Natural killer cell treated with Interleukin-12 subunit alpha and Interleukin-12 subunit beta and Interleukin-15 and Interleukin-18, amount 100 ng/mL, for 72 hours (primary cell): ENCODE data around the gene FHOD1. TPM values are rescaled to one million over a fixed set of nuclear protein-coding genes. Genes with fewer than 3 reads are reported as not detected.

ENCODE experiments used
- ATAC-seq, 2 donors: fragments of 150-1000 bp; cut with Tn5 transposase in 1 of 2; sonication (Bioruptor Pico), chemical (Tn5 transposase) in 1 of 2; 2 replicates each; pipeline ENCODE4 v1.10.0; 2021
- DNase-seq: peaks from one replicate; pipeline ENCODE4 v3.0.0; 2022; ENCODE audit warnings: low spot score
- H3K27ac Mint-ChIP-seq, 2 donors: 1 replicate in 1 of 2; 2 replicates in 1 of 2; pipeline ENCODE4 v1.8.0; 2022; ENCODE audit warnings: mixed read lengths in 2 of 2, mild to moderate bottlenecking in 1 of 2, moderate library complexity in 1 of 2
- H3K27me3 Mint-ChIP-seq, 2 donors: 1 replicate in 1 of 2; 2 replicates in 1 of 2; pipeline ENCODE4 v1.8.0; 2022; ENCODE audit warnings: mixed read lengths in 2 of 2
- H3K36me3 Mint-ChIP-seq: one replicate; pipeline ENCODE4 v1.8.0; 2022; ENCODE audit warnings: mixed read lengths
- H3K4me1 Mint-ChIP-seq, 2 donors: 1 replicate in 1 of 2; 2 replicates in 1 of 2; pipeline ENCODE4 v1.8.0; 2022; ENCODE audit warnings: low read depth in 2 of 2, mixed read lengths in 2 of 2, mild to moderate bottlenecking in 1 of 2
- H3K4me3 Mint-ChIP-seq: one replicate; pipeline ENCODE4 v1.8.0; 2022; ENCODE audit warnings: mixed read lengths
- H3K9me3 Mint-ChIP-seq: 2 replicates; pipeline ENCODE4 v1.8.0; 2022; ENCODE audit warnings: mixed read lengths
- total RNA-seq, 2 donors: library from RNA; stranded (reverse); gene quantifications; one replicate each; pipeline ENCODE4 v1.2.3, GENCODE V29; 2022

FHOD1 gene
- total RNA-seq, 2 donors from 2014 or later = 156 to 160 TPM

- Mint-ChIP-seq H3K9me3 (no peaks in the 10 kb centered on the region), H3K27ac (no peak overlapping the region), H3K36me3 (no peaks in the 10 kb centered on the region), H3K27me3 (no peaks in the 10 kb centered on the region), H3K4me1 (peaks cover 0 to 4% of the 10 kb centered on the region in 2 donors), H3K4me3 (no peak overlapping the region)
- ATAC-seq (no peak), DNase-seq (no peak)
Observed at GRCh38 chr16:67207249-67208091, 39.8 kb downstream of the FHOD1 start.

- DNase-seq (no peak), ATAC-seq (no peak)
- Mint-ChIP-seq H3K27ac (no peak overlapping the region), H3K27me3 (no peaks in the 10 kb centered on the region), H3K9me3 (no peaks in the 10 kb centered on the region), H3K4me3 (no peak overlapping the region), H3K4me1 (peaks cover 0 to 4% of the 10 kb centered on the region in 2 donors), H3K36me3 (no peaks in the 10 kb centered on the region)
Observed at GRCh38 chr16:67206838-67207248, 40.4 kb downstream of the FHOD1 start.

GRCh38 chr16:67206129-67206837 is 41.0 kb downstream of the FHOD1 start:
- H3K27ac Mint-ChIP-seq = no peak overlapping the region
- DNase-seq (no peak), ATAC-seq (no peak)
- H3K9me3 Mint-ChIP-seq = no peaks in the 10 kb centered on the region
- H3K4me3 Mint-ChIP-seq = no peak overlapping the region
- H3K27me3 Mint-ChIP-seq = no peaks in the 10 kb centered on the region
- peaks cover 0 to 4% of the 10 kb centered on the region in 2 donors for H3K4me1 Mint-ChIP-seq
- H3K36me3 Mint-ChIP-seq = no peaks in the 10 kb centered on the region

GRCh38 chr16:67204076-67204475 is 43.2 kb downstream of the FHOD1 start:
- Mint-ChIP-seq H3K4me1 (peaks cover 0 to 4% of the 10 kb centered on the region in 2 donors), H3K36me3 (no peaks in the 10 kb centered on the region), H3K4me3 (no peak overlapping the region), H3K9me3 (no peaks in the 10 kb centered on the region), H3K27me3 (no peaks in the 10 kb centered on the region), H3K27ac (no peak overlapping the region)
- ATAC-seq = no peak
- no peak for DNase-seq

GRCh38 chr16:67202956-67203493 is 44.3 kb downstream of the FHOD1 start:
- no peak overlapping the region for H3K4me3 Mint-ChIP-seq
- ATAC-seq (no peak), DNase-seq (no peak)
- H3K9me3 Mint-ChIP-seq = no peaks in the 10 kb centered on the region
- H3K4me1 Mint-ChIP-seq = peaks cover 0 to 4% of the 10 kb centered on the region in 2 donors
- no peak overlapping the region for H3K27ac Mint-ChIP-seq
- H3K27me3 Mint-ChIP-seq = no peaks in the 10 kb centered on the region
- no peaks in the 10 kb centered on the region for H3K36me3 Mint-ChIP-seq

- Mint-ChIP-seq H3K27ac (no peak overlapping the region), H3K36me3 (no peaks in the 10 kb centered on the region), H3K4me3 (no peak overlapping the region), H3K27me3 (no peaks in the 10 kb centered on the region), H3K9me3 (no peaks in the 10 kb centered on the region), H3K4me1 (peaks cover 0 to 4% of the 10 kb centered on the region in 2 donors)
- DNase-seq (no peak), ATAC-seq (no peak)
Observed at GRCh38 chr16:67202426-67202825, 44.9 kb downstream of the FHOD1 start.

DNA sequence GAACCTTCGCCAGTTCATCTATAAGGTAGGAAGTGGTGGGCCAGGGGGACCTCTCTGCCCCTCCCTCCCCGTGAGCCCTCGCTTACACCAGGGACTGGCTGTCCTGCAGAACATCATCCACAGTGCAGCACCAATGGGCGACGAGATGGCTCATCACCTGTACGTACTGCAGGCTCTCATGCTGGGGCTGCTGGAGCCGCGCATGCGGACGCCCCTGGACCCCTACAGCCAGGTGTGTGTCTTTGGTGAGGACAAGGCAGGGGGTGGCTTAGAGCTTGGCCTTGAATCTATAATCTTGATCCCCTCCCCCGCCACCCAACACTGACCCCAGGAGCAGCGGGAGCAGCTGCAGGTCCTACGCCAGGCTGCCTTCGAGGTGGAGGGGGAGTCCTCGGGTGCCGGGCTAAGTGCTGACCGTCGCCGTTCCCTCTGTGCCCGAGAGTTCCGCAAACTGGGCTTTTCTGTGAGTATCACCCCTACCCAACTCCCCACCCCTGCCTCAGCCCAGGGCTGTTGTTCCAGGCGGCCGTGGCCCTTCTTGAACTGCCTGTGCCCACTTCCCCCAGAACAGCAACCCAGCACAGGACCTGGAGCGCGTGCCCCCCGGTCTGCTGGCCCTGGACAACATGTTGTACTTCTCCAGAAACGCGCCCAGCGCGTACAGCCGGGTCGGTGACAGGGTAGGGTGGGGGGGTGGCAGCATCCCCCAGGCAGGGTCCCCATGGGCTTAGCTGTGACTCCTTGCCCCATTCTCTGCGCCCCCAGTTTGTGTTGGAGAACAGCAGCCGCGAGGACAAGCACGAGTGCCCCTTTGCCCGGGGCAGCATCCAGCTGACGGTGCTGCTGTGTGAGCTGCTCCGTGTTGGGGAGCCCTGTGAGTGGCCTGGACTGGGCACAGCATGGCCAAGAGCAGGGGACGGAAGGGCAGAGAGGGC is 45.6 kb downstream of the FHOD1 start:
- H3K4me1 Mint-ChIP-seq = peaks cover 5 to 8% of the 10 kb centered on the region in 2 donors
- DNase-seq = no peak
- no peak overlapping the region for H3K27ac Mint-ChIP-seq
- H3K27me3 Mint-ChIP-seq = no peaks in the 10 kb centered on the region
- H3K9me3 Mint-ChIP-seq = no peaks in the 10 kb centered on the region
- H3K36me3 Mint-ChIP-seq = peaks cover 4% of the 10 kb centered on the region
- no peak overlapping the region for H3K4me3 Mint-ChIP-seq
- ATAC-seq = no peak

DNA sequence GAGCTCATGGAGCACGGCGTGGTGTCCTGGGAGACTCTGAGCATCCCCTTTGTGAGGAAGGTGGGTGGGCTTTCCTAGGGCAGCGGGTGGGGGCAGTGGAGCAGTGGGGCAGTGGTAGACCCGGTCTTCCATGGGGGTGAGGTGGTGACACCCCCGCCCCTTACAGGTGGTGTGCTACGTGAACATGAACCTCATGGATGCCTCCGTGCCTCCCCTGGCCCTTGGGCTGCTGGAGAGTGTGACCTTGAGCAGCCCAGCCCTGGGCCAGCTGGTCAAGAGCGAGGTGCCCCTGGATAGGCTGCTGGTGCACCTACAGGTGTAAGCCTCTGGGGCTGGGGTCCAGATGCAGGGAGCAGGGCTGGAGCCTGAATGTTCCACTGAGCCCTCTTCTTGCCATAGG is 46.8 kb downstream of the FHOD1 start:
- Mint-ChIP-seq H3K9me3 (no peaks in the 10 kb centered on the region), H3K36me3 (peaks cover 16% of the 10 kb centered on the region), H3K27ac (no peak overlapping the region), H3K4me1 (peaks cover 15 to 17% of the 10 kb centered on the region in 2 donors), H3K27me3 (no peaks in the 10 kb centered on the region), H3K4me3 (no peak overlapping the region)
- DNase-seq = no peak
- ATAC-seq = peak in 1 of 2 donors; percentile 5

- Mint-ChIP-seq H3K36me3 (peaks cover 17% of the 10 kb centered on the region), H3K27me3 (no peaks in the 10 kb centered on the region), H3K27ac (no peak overlapping the region), H3K4me3 (no peak overlapping the region), H3K9me3 (no peaks in the 10 kb centered on the region), H3K4me1 (peaks cover 15 to 18% of the 10 kb centered on the region in 2 donors)
- no peak for ATAC-seq
- no peak for DNase-seq
Observed at GRCh38 chr16:67199808-67200198, 47.5 kb downstream of the FHOD1 start.

GRCh38 chr16:67199011-67199807 is 48.1 kb downstream of the FHOD1 start, which contains the start of gene ELMO3:
TSS of gene ELMO3 (plus strand) at chr16:67199131. CDS start at chr16:67199327, 196 bp downstream.
- ATAC-seq = no peak
- H3K27me3 Mint-ChIP-seq = no peaks in the 10 kb centered on the region
- DNase-seq = no peak
- H3K9me3 Mint-ChIP-seq = no peaks in the 10 kb centered on the region
- H3K4me1 Mint-ChIP-seq = peaks cover 15 to 18% of the 10 kb centered on the region in 2 donors
- no peak within 1 kb of the TSS for H3K27ac Mint-ChIP-seq
- H3K4me3 Mint-ChIP-seq = no peak within 1 kb of the TSS
- H3K36me3 Mint-ChIP-seq = peaks cover 17% of the 10 kb centered on the region

- ATAC-seq (no peak), DNase-seq (no peak)
- Mint-ChIP-seq H3K4me3 (no peak overlapping the region), H3K4me1 (peaks cover 25 to 27% of the 10 kb centered on the region in 2 donors), H3K27me3 (no peaks in the 10 kb centered on the region), H3K27ac (no peak overlapping the region), H3K36me3 (peaks cover 17% of the 10 kb centered on the region), H3K9me3 (no peaks in the 10 kb centered on the region)
Observed at GRCh38 chr16:67198238-67198734, 49.0 kb downstream of the FHOD1 start.

DNA sequence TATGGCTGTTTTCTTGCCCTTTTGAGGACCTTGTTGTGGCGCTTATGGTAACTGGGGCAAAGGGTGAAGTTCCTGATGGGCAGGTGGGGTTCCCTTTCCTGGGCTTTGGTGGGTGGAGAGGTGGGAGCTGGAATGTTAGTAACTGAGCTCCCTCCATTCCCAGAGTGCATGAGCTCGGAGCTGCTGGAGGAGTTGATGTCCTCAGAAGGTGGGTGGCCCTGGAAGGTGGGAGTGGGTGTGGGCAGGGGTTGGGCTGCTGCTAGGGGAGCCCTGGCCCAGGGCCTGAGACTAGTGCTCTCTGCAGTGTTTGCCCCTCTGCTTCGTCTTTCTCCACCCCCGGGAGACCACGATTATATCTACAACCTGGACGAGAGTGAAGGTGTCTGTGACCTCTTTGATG is 49.6 kb downstream of the FHOD1 start:
- peaks cover 28 to 29% of the 10 kb centered on the region in 2 donors for H3K4me1 Mint-ChIP-seq
- no peak overlapping the region for H3K27ac Mint-ChIP-seq
- DNase-seq (no peak), ATAC-seq (no peak)
- H3K4me3 Mint-ChIP-seq = no peak overlapping the region
- no peaks in the 10 kb centered on the region for H3K9me3 Mint-ChIP-seq
- H3K27me3 Mint-ChIP-seq = no peaks in the 10 kb centered on the region
- peaks cover 17% of the 10 kb centered on the region for H3K36me3 Mint-ChIP-seq
